Renal cortical epithelial cell (primary cell): Measurements from ENCODE around the gene HAPLN3. TPM values are rescaled to one million over a fixed set of nuclear protein-coding genes. Genes with fewer than 3 reads are reported as not detected.
A peak's percentile ranks its signal among the peaks of the same experiment; 100 is the strongest.

Experiments
- DNase-seq: peaks from one replicate; pipeline ENCODE4 v3.0.0-alpha.2; 2011; ENCODE audit warnings: low read depth
- total RNA-seq: library from RNA; depleted of rRNA; stranded (reverse); fragments of >200 nt; gene quantifications from 2 replicates; pipeline ENCODE4 v1.2.3, GENCODE V29; 2014

Gene HAPLN3
- total RNA-seq, 1 donor from 2014 or later = 4.7 TPM

- DNase-seq = no peak
These were observed 961 bp downstream of the HAPLN3 start for GRCh38 chr15:88894348-88894818.

- DNase-seq = no peak
These were observed 3.6 kb downstream of the HAPLN3 start for GRCh38 chr15:88891540-88892254.

GRCh38 chr15:88890495-88890894, 4.8 kb downstream of the HAPLN3 start:
- peak; percentile 87 for DNase-seq

- no peak for DNase-seq
These were observed 6.6 kb downstream of the HAPLN3 start for GRCh38 chr15:88888719-88889118.

GRCh38 chr15:88887068-88887580, 8.2 kb downstream of the HAPLN3 start:
- no peak for DNase-seq

- DNase-seq = peak; percentile 82
These were observed 12.6 kb downstream of the HAPLN3 start for GRCh38 chr15:88882785-88883184.

GRCh38 chr15:88881775-88882174, 13.6 kb downstream of the HAPLN3 start:
- no peak for DNase-seq

GRCh38 chr15:88880944-88881740, 14.2 kb downstream of the HAPLN3 start:
- no peak for DNase-seq

- DNase-seq = peak; percentile 35
These were observed 16.6 kb downstream of the HAPLN3 start for GRCh38 chr15:88878720-88879184.

- DNase-seq = no peak
These were observed 17.4 kb downstream of the HAPLN3 start for GRCh38 chr15:88877906-88878305.

GRCh38 chr15:88877415-88877814, 17.9 kb downstream of the HAPLN3 start:
- no peak for DNase-seq

GRCh38 chr15:88876573-88876972, 18.8 kb downstream of the HAPLN3 start:
- no peak for DNase-seq

GRCh38 chr15:88874684-88875083, 20.7 kb downstream of the HAPLN3 start:
- DNase-seq = no peak

GRCh38 chr15:88874275-88874674, 21.1 kb downstream of the HAPLN3 start:
- no peak for DNase-seq

- no peak for DNase-seq
These were observed 21.6 kb downstream of the HAPLN3 start for GRCh38 chr15:88873786-88874185.

- no peak for DNase-seq
These were observed 22.6 kb downstream of the HAPLN3 start for GRCh38 chr15:88872706-88873105.

GRCh38 chr15:88872106-88872505, 23.2 kb downstream of the HAPLN3 start:
- DNase-seq = no peak

GRCh38 chr15:88871313-88871712, 24.0 kb downstream of the HAPLN3 start:
- DNase-seq = no peak

- DNase-seq = no peak
These were observed 29.0 kb downstream of the HAPLN3 start for GRCh38 chr15:88866295-88866881.

- DNase-seq = no peak
These were observed 29.7 kb downstream of the HAPLN3 start for GRCh38 chr15:88865498-88866099.

GRCh38 chr15:88864861-88865497, 30.4 kb downstream of the HAPLN3 start:
- no peak for DNase-seq
